MCF 10A (cell line): Measurements from ENCODE around the gene TNP2. TPM values are rescaled to one million over a fixed set of nuclear protein-coding genes. Genes with fewer than 3 reads are reported as not detected.

Experiments
- Bru-seq: library from RNA; stranded (reverse); fragments of 400-500 nt; gene quantifications from one replicate; lab custom pipeline; 2021; lab: Mats Ljungman, UMichigan
- BruChase-seq, 2 experiments: library from RNA; stranded (reverse); fragments of 400-500 nt; gene quantifications; one replicate each; lab custom pipeline; 2021; lab: Mats Ljungman, UMichigan
- BruUV-seq: library from RNA; stranded (reverse); fragments of 400-500 nt; replicated peaks from 2 replicates; lab custom pipeline; 2021; lab: Mats Ljungman, UMichigan
- CTCF ChIA-PET: fragments of 300-600 bp; sonication (Branson Sonifier 250); formaldehyde crosslinking; extraction: SDS; loops from one replicate; lab custom pipeline; 2021; ENCODE audit warnings: antibody characterized with exemption, inconsistent platforms; lab: Yijun Ruan, JAX
- POLR2A ChIA-PET: fragments of 300-600, 350-650 bp; sonication (Branson Sonifier 250); formaldehyde crosslinking; extraction: SDS; loops from one replicate; lab custom pipeline; 2020; ENCODE audit warnings: antibody characterized with exemption, inconsistent platforms; lab: Yijun Ruan, JAX
- DNase-seq: peaks from one replicate; pipeline ENCODE4 v3.0.0-alpha.2; 2018; ENCODE audit not compliant: unreplicated experiment
- H3K27ac Mint-ChIP-seq: one replicate; pipeline ENCODE4 v1.8.0; 2022; ENCODE audit warnings: mild to moderate bottlenecking, low read depth, mixed read lengths; ENCODE audit not compliant: unreplicated experiment
- H3K27me3 Mint-ChIP-seq: one replicate; pipeline ENCODE4 v1.8.0; 2022; ENCODE audit warnings: mixed read lengths; ENCODE audit not compliant: insufficient read depth, unreplicated experiment
- H3K36me3 Mint-ChIP-seq: one replicate; pipeline ENCODE4 v1.8.0; 2022; ENCODE audit warnings: mild to moderate bottlenecking, moderate library complexity, mixed read lengths; ENCODE audit not compliant: insufficient read depth, unreplicated experiment
- H3K4me1 Mint-ChIP-seq: one replicate; pipeline ENCODE4 v1.8.0; 2022; ENCODE audit warnings: mixed read lengths; ENCODE audit not compliant: insufficient read depth, unreplicated experiment
- H3K4me3 Mint-ChIP-seq: one replicate; pipeline ENCODE4 v1.8.0; 2022; ENCODE audit warnings: mild to moderate bottlenecking, moderate library complexity, mixed read lengths; ENCODE audit not compliant: unreplicated experiment
- H3K9me3 Mint-ChIP-seq: one replicate; pipeline ENCODE4 v1.8.0; 2022; ENCODE audit warnings: mixed read lengths; ENCODE audit not compliant: unreplicated experiment
- CTCF ChIP-seq: fragments of 200-600 bp; IDR thresholded peaks from one replicate; pipeline ENCODE4 v1.8.0; 2022; ENCODE audit warnings: antibody characterized with exemption, mild to moderate bottlenecking; ENCODE audit not compliant: unreplicated experiment
- intact Hi-C: fragments of 100-400 bp; cut with micrococcal nuclease; formaldehyde crosslinking; loops from 2 replicates; pipeline ENCODE4 v1.14.1; 2022
- long read RNA-seq: library from polyadenylated mRNA; stranded (forward); transcript quantifications from one replicate; pipeline ENCODE4 v2.0.0, GENCODE V29; 2022
- total RNA-seq: library from RNA; stranded (reverse); gene quantifications from 2 replicates; pipeline ENCODE4 v1.2.3, GENCODE V29; 2022

TNP2 gene
- not detected in 2 replicates for total RNA-seq
- not detected for Bru-seq, nascent RNA
- not detected for BruChase-seq, experiment 1, labeled RNA remaining after a 6-hour chase
- BruChase-seq, experiment 2, labeled RNA remaining after a 2-hour chase = not detected
- long read RNA-seq = 0 reads

GRCh38 chr16:11268921-11269375 lies at the start of gene TNP2:
TSS of gene TNP2 (minus strand) at chr16:11269325. CDS start at chr16:11269262, 63 bp downstream.
- intact Hi-C loops = no loop called here
- Mint-ChIP-seq H3K4me3 (no peak within 1 kb of the TSS), H3K27ac (no peak within 1 kb of the TSS), H3K9me3 (no peaks in the 10 kb centered on the region), H3K27me3 (peaks cover 33% of the 10 kb centered on the region), H3K4me1 (no peaks in the 10 kb centered on the region), H3K36me3 (no peaks in the 10 kb centered on the region)
- CTCF ChIA-PET = interaction anchor here (0.6 to 0.9 kb wide), 3 partner anchors 11 to 88 kb away, joined by 3 read pairs; no protein-coding TSS in a partner anchor
- no TSS peak for BruUV-seq
- no peak for TF ChIP-seq CTCF
- POLR2A ChIA-PET = interaction anchor here (0.7 to 1.6 kb wide), 3 partner anchors 9 to 42 kb away, joined by 3 to 4 read pairs (median 3); no protein-coding TSS in a partner anchor
- DNase-seq = no peak

GRCh38 chr16:11318817-11319216 lies 49.7 kb upstream of the TNP2 start:
- no peak for TF ChIP-seq CTCF
- BruUV-seq = no TSS peak
- Mint-ChIP-seq H3K36me3 (no peaks in the 10 kb centered on the region), H3K4me3 (no peak overlapping the region), H3K27me3 (no peaks in the 10 kb centered on the region), H3K27ac (no peak overlapping the region), H3K9me3 (no peaks in the 10 kb centered on the region), H3K4me1 (no peaks in the 10 kb centered on the region)
- ChIA-PET POLR2A (interaction anchor here (0.6 to 1.2 kb wide), 3 partner anchors 11 to 375 kb away, joined by 3 to 4 read pairs (median 4); partner anchors contain the start of gene CLEC16A), CTCF (interaction anchor here (0.5 to 1.2 kb wide), 2 partner anchors 8 to 37 kb away, joined by 3 to 4 read pairs; no protein-coding TSS in a partner anchor)
- intact Hi-C loops = no loop called here
- DNase-seq = no peak

- CTCF ChIA-PET = interaction anchor here (0.7 kb wide), 1 partner anchor 38 kb away, joined by 3 read pairs; no protein-coding TSS in a partner anchor
- Mint-ChIP-seq H3K27ac (no peak overlapping the region), H3K9me3 (no peaks in the 10 kb centered on the region), H3K27me3 (no peaks in the 10 kb centered on the region), H3K4me3 (no peak overlapping the region), H3K36me3 (peaks cover 6% of the 10 kb centered on the region), H3K4me1 (peaks cover 7% of the 10 kb centered on the region)
- intact Hi-C loops = no loop called here
- BruUV-seq = no TSS peak
- TF ChIP-seq CTCF = no peak
- POLR2A ChIA-PET = no interaction called here
- DNase-seq = no peak
Measured at GRCh38 chr16:11316331-11317015, 47.3 kb upstream of the TNP2 start.

- BruUV-seq = no TSS peak
- DNase-seq = no peak
- no peak for TF ChIP-seq CTCF
- no peaks in the 10 kb centered on the region for H3K9me3 Mint-ChIP-seq
- H3K27ac Mint-ChIP-seq = no peak overlapping the region
- peaks cover 7% of the 10 kb centered on the region for H3K4me1 Mint-ChIP-seq
- CTCF ChIA-PET = no interaction called here
- H3K27me3 Mint-ChIP-seq = no peaks in the 10 kb centered on the region
- POLR2A ChIA-PET = no interaction called here
- no peak overlapping the region for H3K4me3 Mint-ChIP-seq
- H3K36me3 Mint-ChIP-seq = peaks cover 6% of the 10 kb centered on the region
- intact Hi-C loops = no loop called here
Measured at GRCh38 chr16:11315510-11315909, 46.4 kb upstream of the TNP2 start.
